ENCODE data around the gene TSR3. TPM values are rescaled to one million over a fixed set of nuclear protein-coding genes. Genes with fewer than 3 reads are reported as not detected.
A peak's percentile ranks its signal among the peaks of the same experiment; 100 is the strongest.

Gene TSR3
- total and polyA plus RNA-seq, 2 of the 13 experiments (the other 11 are each of a cell fraction or from before 2014, with no cell fraction given): 24.2 to 51.0 TPM

GRCh38 chr16:1351582-1352362 lies at the start of gene TSR3, which contains the start of gene GNPTG (continued):
- no peak for TF ChIP-seq SNAPC5 (CRISPR knock-in tag; IDR thresholded peaks at IDR 0.05; ENCODE audit: borderline replicate concordance)
- peak; percentile 95 for TF ChIP-seq CBX1 (IDR thresholded peaks at IDR 0.05; ENCODE audit: low read depth)
- peak; percentile 53; the same call in 1 of the 2 replicates for TF ChIP-seq PATZ1 (CRISPR knock-in tag; IDR thresholded peaks at IDR 0.05)
- peak; percentile 99 for TF ChIP-seq HDAC1 (CRISPR knock-in tag; IDR thresholded peaks at IDR 0.05)
- no peak for TF ChIP-seq MLLT10 (CRISPR knock-in tag; IDR thresholded peaks at IDR 0.05)
- TF ChIP-seq ZNF292 (CRISPR knock-in tag; IDR thresholded peaks at IDR 0.05; ENCODE audit: borderline replicate concordance, low read depth): no peak
- TF ChIP-seq PRDM4 (CRISPR knock-in tag; IDR thresholded peaks at IDR 0.05; ENCODE audit: borderline replicate concordance): no peak
- no peak for TF ChIP-seq ZNF383 (CRISPR knock-in tag; IDR thresholded peaks at IDR 0.05; ENCODE audit: borderline replicate concordance)
- TF ChIP-seq TEAD3 (CRISPR knock-in tag; optimal IDR thresholded peaks at IDR 0.05; ENCODE audit: borderline replicate concordance): no peak
- TF ChIP-seq ZBTB7B (CRISPR knock-in tag; IDR thresholded peaks at IDR 0.05): 0 out of 2 replicates have a peak, but pooled peaks have one; percentile 18
- peak; percentile 86; the same call in 1 of the 2 replicates for TF ChIP-seq KLF6 (CRISPR knock-in tag; IDR thresholded peaks at IDR 0.05)
- TF ChIP-seq ZEB1 (IDR thresholded peaks at IDR 0.05; ENCODE audit: insufficient replicate concordance, low read depth): no peak
- TF ChIP-seq TSC22D2 (CRISPR knock-in tag; IDR thresholded peaks at IDR 0.05; ENCODE audit: borderline replicate concordance): peak; percentile 26; the same call in 1 of the 2 replicates
- TF ChIP-seq BCL6 (CRISPR knock-in tag; IDR thresholded peaks at IDR 0.05): 0 out of 2 replicates have a peak, but pooled peaks have one; percentile 21
- TF ChIP-seq CREBL2 (CRISPR knock-in tag; IDR thresholded peaks at IDR 0.05; ENCODE audit: borderline replicate concordance): no peak
- TF ChIP-seq FOSL2 (CRISPR knock-in tag; IDR thresholded peaks at IDR 0.05): no peak
- peak; percentile 74 for TF ChIP-seq TFE3 (CRISPR knock-in tag; IDR thresholded peaks at IDR 0.05)
- peak; percentile 95 for TF ChIP-seq HDAC2 (CRISPR knock-in tag; IDR thresholded peaks at IDR 0.05)
- TF ChIP-seq ZNF550 (CRISPR knock-in tag; IDR thresholded peaks at IDR 0.05; ENCODE audit: borderline replicate concordance): no peak
- TF ChIP-seq ZNF501 (CRISPR knock-in tag; IDR thresholded peaks at IDR 0.05): no peak
- TF ChIP-seq ZNF382 (CRISPR knock-in tag; IDR thresholded peaks at IDR 0.05; ENCODE audit: borderline replicate concordance): no peak
- peak; percentile 76 for TF ChIP-seq ETV5 (CRISPR knock-in tag; IDR thresholded peaks at IDR 0.05; ENCODE audit: borderline replicate concordance)
- no peak for TF ChIP-seq ZNF44 (CRISPR knock-in tag; IDR thresholded peaks at IDR 0.05)
